GM19324 (cell line): ENCODE measurements around the gene TCEA2.

ENCODE experiments used
- ATAC-seq: cut with Tn5 transposase; IDR thresholded peaks from one replicate; pipeline ENCODE4 v1.9.1; 2021; ENCODE audit warnings: mild to moderate bottlenecking, moderate library complexity; ENCODE audit not compliant: unreplicated experiment, low FRiP score

Gene TCEA2

DNA sequence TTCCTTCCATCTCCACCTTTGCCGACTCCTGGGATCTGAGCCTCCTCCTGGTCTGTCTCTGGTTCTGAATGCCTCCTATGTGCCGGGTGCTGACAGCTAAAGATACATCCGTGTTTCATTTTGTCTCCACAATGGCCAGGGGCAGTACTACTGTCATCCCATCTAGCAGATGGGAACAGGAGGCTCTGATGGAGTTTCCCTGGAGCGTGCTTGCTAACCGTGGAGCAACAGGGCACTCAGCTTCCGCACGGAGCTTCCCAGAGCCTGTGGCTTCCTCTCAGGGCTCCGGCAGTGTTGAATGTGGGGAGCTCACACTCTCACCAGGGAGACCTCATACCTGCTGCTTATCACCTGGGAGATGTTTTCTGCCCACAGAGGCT lies 56.3 kb downstream of the TCEA2 start:
- ATAC-seq: no peak

DNA sequence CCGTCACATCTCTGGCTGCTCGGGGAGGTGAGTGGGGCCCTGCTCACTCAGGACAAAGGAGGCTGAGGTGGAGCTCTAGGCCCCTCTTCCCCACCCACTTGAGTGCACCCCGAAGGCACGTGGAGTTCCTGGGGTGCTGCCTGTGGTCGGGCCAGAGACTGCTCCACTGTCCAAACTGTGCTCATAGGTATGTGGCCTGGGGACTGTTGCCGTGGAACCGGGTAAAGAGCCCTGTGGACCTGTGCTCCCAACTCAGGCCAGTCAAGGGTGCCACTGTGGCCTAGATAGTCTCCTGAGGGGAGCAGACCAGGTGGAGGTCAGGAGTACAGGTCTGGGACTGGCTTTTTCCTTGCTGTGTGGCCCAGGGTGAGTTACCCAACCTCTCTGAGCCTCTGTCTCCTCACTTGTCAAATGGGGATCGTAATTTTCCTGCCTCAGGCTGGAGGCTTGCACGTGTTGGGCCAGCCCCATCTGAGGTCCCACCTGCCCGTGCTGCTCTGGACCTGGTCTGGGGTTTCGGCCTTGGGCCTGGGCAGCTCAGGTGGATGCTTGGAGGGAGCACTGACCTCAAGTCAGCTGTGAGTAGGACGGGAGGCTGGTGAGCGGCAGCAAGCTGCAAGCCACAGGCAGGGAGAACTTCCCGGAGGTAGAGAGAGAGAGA lies 56.8 kb downstream of the TCEA2 start:
- no peak for ATAC-seq

DNA sequence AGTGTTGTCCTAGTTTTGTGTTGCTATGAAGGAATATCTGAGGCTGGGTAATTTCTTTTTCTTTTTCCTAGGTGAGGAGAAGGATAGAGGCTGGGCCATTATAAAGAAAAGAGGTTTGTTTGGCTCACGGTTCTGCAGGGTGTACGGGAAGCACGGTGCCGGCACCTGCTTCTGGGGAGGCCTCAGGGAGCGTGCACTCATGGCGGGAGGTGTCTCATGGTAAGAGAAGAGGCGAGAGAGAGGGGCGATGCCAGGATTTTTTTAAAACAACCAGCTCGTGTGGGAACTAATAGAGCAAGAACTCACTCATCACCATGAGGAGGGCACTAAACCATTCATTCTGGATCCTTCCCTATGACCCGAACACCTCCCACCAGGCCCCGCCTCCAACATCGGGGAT lies 58.6 kb downstream of the TCEA2 start:
- no peak for ATAC-seq
